NCI-H82 treated with DMSO at 0.1 percent for 48 hours (cell line): ENCODE measurements around the gene NRXN3.

Experiments used
- DNase-seq: peaks from one replicate; lab custom pipeline; 2025; ENCODE audit not compliant: unreplicated experiment; lab: John Stamatoyannopoulos, UW

Gene NRXN3

DNA sequence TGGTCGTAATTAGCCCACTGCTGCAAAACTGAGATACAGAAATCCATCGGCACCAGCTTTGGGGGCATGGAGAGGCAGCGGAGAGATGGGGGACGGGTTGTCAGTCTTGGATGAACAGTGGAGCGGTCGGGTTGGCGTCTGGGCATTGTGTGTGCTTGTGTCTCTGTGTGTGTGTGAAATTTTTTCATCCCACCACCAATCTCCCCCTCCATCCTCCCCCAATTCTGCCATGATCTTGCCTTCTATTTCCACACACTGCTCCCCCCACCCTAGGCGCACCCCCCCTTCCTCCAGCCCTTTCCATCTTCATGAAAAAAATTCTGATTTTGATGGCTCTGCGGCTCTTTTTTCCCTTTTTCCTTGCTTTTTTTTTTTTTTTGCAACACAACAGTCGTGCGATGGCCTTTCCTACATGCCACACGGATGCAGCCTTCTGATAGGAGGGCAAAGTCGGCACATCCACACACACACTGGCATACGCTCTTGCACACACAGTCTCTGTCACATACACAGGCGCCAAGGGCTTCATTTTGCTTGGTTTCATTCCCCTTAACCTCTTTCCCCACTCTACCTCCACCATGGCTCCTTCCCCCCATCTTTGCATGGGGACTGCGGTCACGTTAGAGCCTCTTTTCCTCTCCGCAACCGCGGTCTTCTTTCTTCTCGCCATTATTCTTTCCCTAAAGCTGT is 3.3 kb downstream of the NRXN3 start:
- no peak for DNase-seq

DNA sequence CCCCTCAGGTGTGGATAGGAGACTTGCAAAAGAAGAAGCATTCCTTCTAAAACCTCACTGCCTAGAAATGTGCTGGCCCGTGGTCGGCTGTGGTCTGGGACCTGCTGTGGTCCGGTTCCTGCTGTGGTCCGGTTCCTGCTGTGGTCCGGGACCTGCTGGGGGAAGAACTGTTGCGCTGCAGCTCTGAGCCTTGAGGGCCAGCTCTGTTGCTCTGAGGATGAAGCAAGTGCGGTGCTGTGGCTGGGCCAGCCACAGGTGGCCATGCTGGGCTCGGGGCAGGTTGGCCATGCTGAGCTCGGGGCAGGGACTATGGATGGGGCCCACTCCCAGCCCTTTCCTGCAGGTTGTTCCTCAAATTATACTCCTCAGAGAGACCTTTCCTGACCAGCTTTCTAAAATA is 5.2 kb downstream of the NRXN3 start:
- DNase-seq, result no peak

DNA sequence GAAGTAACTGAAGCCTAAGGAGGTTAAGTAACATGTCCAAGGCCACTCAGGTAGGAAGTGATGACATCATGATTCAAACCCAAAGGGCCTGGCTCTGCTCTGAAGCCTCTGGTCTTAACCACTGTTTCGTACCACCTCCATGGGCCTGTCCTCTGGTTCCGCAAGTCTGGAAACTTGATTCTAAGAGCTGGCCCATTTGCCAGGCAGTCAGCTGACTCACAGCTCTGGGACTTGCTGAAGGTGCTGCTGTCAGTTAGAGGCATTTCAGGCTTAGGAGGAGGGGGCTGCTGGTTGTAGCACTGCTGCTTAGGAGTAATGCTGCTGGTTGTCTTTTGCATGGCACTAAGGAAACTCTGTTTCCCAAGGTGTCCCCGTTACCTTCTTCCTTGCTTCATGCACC is 7.9 kb downstream of the NRXN3 start:
- no peak for DNase-seq

DNA sequence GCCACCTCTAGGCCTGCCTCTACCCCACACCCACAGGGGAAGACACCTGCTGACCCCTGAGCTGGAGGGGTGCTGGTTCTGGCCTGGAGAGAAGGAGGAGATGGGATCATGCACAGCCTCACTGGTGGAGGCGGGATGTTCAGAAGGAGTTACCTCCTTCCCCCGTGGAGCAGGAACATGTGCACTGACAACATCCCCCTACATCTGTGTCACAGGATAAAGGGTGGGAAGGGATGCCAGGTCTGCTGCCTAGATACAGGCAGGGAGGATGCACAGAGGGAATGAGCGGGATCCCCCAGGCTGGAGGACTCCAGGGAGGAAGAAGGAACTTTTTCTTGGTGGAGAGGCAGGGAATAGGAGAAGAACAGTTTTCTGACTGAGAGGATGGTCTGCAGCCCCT is 8.8 kb downstream of the NRXN3 start:
- DNase-seq, result no peak

DNA sequence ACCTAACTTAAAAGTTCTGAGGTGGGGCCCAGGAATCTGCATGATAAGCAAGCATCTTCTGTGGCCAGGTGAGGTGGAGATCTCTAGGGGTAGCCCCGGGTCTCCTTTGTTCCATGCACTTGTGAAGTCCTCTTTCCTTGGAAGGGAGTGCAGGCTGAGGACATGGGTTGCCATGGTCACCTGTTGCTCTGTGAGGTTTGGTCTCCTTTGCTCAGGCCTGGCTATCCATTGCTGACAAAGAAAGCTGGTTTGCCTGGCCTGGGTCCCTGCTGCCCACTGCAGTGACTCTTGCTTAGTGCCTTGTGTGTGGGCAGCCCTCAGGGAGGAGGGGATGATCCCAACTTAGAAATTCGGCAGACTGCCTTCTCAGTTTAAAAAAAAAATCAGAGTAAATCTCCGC is 11.1 kb downstream of the NRXN3 start:
- DNase-seq, result no peak

DNA sequence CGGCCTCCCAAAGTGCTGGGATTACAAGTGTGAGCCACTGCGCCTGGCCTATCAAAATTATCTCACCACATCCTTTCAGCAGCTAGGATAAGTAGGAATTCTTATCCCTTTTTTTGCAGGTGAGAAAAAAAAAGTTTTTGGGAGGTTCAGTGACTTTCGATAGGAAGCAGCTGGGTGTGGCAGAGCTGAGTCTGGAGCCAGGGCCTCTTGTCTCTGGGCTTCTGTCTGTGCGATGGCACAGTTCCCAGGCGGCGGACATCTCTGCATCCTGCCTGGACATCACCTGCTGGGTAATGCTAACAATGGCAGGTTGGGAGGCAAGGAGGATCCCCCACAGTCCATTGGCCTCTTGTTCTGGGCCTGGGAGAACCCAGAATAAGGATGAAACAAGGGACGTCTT is 12.5 kb downstream of the NRXN3 start:
- no peak for DNase-seq

DNA sequence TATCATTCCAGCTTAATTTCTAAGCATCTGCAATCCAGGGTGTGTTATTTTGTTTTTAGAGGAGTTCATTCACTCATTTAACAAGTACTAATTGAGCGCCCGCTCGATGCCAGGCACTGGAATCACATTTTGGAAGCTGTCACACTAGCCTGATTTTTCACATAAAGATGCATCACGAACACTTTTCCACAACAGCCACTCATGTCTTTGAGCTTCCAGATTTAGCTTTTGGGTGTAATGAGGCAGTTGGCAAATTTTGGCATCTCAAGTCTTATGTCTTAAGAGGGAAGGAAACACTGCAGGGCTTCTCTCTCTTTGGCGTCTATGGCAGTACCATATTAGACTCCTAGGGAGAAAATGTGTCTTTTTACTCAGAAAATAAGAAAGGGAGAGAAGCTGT is 14.0 kb downstream of the NRXN3 start:
- DNase-seq, result no peak

DNA sequence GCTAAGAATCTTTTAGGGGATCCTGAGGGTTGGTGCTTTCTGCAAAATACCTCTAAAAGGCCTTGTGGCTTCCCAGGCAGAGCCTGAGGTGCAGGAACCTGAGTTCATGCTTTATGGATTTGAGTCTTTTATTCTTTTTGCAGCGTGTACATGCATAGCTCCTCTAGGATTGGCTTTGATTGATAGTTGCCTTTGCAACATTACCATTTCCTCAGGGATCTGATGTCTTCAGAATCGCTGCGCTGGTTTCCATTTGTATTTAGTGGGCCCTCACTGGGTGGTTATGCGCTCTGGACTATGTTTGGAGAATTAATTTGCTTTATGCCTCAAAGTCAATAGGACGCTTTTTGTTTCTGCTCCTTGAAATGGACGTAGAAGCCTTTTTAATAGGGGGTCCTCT is 16.1 kb downstream of the NRXN3 start:
- no peak for DNase-seq

DNA sequence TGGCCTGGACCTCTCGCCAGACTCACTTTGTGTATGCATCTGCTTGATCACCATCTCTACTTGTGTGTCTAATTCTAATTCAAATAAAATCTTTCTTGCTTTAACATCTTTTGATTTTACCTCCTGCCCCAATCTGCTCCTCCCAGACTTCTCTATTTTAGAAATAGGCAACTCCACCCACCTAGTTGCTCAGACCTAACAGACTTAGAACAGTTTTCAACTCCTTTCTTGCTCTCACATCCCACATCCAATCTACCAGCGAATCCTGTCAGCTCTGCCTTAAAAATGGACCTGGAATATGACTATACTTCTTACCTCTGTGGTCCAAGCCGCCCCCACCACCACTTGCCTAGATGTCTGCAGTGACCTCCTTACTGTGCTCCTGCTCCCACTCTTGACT is 18.7 kb downstream of the NRXN3 start:
- no peak for DNase-seq

DNA sequence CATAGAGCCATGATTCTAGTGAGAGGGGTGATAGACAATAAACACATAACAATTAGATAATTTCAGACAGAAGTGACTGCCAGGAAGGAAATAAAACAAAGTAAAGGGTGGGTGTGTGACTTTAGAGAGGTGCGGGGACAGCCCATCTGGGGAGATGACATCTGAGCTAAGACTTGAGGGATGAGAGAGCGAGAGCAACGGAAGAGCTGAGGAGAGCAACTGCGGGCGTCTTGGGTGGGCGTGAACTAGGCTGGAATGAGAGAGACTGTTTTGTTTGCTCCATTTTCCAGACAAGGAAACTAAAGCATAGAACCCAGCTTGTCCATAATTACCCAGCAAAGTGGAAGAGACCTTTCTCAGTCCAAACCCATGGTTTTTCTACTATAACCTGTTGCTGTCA is 25.3 kb downstream of the NRXN3 start:
- DNase-seq, result no peak

DNA sequence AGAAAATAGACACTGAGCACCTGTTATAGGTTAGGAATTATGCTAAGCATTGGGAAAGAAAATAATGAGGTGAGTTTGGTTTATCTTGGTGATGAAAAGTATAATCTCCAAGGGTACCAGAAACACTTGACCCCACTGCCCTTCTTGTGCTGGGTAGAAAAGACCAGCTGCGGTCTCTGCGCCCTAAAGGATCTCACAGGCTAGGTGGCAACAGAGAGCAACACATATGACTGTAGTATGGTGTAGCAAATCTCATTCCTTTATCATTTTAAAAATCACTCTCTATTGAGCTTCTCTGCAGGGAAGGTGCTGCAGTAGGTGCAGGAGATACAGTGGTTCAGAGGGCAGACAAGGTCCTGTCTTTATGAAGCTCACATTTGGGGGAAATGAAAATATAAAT is 26.1 kb downstream of the NRXN3 start:
- DNase-seq, result no peak

DNA sequence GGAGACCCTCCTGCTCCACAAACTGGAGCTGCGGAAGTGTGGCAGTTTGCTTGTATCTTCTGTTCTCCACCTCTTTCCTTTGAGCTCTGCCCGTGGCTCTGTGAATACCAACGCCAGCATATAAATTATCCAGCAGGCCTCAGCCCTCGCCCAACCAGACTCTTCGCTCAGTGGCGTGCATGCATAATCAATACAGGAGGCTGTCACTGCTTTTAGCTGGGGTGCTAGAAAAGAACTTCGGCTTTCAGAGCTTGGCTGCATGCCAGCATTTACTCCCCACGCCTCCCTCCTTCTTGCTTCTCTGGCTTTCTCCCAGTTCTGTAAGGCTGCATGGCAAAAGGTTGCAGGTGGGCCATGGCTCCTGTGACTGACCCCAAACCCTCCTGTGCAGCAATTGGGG is 26.9 kb downstream of the NRXN3 start:
- DNase-seq, result no peak

DNA sequence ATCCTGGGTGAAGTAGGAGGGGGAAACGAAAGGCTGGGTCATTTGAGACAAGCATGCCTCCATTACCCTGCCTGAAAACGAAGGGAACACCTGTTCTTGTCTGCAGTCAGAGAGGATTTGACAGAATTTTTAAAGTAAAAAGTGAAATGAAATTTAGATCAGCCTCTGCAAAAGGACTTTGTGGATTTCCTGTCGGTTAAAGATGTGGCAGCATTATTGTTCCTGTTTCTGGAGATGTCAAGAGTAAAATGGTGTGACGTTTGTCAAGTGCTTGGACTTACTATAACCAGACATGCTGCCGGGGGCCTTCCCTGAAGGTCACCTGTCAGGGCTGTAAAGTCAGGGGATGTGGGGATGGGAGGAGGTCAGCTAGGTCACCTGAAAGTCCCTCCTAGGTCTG is 32.0 kb downstream of the NRXN3 start:
- no peak for DNase-seq

DNA sequence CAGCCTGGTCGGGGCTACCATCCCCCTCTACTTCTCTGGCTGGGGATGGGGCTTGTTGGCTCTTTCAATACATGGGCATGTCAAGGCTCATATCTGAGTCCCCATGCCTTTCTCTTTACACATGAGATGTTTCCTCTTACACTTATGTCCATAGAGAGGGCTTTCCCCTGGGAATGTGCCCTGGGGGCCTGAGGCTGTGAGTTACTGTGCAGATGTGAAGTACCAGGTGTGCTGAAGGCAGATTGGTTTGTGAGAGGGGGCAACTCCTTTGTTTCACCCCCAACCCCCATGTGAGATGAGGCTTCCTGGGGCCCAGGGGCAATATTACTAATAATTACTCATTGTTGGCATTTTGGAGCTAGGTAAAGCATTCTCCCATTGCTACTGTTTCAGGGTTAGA is 32.8 kb downstream of the NRXN3 start:
- no peak for DNase-seq

DNA sequence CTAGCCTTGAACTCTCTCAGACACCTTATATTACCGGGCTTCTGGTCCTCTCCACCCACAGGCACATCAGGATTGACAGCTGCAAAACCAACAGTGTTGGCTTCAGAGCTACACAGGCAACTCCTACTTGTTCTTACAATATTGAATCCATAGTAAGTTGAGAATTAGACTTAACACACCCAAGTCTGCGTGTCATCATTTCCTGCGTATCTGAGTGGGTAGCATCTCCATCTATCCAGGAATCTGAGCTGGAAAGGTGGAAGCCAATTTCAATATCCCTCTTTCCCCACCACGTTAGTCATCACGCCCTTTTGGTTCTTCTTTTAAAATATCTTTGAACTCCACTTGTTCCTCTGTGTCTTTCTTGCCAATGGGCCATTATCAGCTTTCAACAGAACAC is 37.2 kb downstream of the NRXN3 start:
- DNase-seq, result no peak

DNA sequence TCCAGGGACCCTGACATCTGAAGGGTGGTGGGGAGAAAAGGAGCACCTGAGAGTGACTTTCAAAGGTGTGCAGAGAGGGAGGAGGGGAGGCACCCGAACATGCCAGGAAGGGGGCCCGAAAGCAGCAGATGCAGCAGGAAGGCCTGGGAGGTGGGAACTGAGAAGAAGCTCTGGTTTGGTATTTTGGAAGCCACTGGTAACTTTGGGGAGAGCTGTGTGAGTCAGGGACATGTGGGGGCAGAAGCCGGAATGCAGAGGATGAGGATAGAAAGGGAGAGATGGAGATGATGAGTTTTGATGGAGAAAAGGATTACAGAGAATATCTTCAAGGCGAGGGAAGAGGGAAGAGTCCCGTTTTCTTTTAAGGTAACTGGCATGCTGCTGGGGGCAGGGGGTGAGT is 50.1 kb downstream of the NRXN3 start:
- DNase-seq, result no peak

DNA sequence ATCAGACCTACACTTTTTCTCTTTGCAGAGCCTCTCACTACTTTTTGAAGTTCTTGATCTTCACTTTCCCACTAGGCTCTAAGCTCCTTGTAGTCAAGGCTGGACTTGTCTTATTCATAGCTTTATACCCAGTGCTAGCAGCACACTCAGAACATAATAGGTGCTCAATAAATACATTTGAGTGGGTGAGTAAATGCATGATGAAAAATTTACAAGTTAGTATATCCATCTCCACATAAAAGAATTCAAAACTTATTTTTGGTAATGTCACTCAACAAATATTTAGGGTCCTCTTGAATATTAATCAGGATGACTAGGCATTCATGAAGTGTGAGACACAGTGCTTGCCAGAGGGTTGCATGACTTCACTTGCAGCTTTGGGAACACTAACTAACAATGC is 52.6 kb downstream of the NRXN3 start:
- no peak for DNase-seq

DNA sequence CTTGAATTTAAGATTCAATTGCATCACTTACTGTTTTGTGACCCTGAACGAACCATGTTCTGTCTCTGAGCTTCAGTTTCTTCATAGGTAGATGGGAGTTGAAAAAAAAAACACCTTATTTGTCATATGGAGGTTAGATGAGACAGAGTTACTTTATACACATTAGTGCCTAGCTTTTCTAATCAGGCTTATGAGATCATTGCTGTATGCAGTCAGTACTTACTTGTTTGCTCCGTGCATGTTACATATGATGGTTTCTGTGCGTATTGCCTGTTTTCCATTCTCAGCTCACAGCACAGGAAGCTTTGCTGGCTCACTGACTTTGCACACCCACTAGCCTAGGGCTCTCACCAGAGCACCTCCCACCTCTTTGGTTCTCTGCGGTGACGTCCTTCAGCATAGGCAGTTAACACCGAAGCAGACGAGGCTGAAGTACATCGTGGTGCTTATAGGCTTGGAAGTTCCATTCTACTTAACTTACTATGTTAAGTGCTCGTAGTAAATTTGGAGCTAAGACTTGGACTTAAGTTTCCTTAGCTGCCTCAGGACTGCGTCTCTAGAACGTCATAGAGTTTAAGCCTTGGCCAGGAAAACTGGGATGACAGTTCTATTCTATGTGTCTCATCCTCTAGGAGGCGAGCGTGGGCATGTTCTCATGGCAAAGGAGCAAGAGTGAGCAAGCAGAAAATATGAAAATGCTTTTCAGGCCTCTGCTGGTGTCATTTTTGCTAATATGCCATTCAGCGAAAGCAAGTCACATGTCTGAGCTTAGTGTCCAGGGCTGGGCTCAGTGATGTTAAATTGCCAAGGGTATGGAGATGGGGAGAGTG is 57.3 kb downstream of the NRXN3 start:
- no peak for DNase-seq

DNA sequence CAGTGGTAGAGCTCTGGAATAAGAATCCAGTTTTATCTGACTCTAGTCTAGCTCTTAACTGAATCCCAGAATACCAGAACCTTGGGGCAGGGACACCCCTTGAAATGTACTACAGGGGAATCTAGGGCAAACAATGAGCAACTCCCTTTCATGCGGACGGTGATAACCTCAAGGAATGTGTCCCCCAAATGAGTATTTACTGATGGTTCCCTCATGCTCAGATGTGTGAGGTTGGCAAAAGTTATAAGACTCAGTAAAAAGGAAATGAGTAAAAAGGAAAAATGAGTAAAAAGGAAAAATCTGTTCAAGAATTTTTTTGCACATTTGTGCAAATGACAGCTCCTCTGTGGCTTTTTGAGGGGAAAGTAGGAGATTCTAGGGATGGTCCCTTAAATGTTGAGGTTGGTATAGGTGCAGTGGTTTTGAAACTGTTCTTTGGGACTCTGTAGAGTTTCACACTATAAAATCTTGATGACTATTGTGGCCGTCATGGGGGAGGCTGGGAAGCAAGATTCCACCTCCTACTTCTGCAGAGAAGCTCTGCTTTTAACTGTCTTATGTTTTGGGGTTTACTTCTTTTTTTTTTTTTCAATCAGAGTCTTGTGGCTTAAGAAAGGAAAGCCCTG is 58.6 kb downstream of the NRXN3 start:
- no peak for DNase-seq

DNA sequence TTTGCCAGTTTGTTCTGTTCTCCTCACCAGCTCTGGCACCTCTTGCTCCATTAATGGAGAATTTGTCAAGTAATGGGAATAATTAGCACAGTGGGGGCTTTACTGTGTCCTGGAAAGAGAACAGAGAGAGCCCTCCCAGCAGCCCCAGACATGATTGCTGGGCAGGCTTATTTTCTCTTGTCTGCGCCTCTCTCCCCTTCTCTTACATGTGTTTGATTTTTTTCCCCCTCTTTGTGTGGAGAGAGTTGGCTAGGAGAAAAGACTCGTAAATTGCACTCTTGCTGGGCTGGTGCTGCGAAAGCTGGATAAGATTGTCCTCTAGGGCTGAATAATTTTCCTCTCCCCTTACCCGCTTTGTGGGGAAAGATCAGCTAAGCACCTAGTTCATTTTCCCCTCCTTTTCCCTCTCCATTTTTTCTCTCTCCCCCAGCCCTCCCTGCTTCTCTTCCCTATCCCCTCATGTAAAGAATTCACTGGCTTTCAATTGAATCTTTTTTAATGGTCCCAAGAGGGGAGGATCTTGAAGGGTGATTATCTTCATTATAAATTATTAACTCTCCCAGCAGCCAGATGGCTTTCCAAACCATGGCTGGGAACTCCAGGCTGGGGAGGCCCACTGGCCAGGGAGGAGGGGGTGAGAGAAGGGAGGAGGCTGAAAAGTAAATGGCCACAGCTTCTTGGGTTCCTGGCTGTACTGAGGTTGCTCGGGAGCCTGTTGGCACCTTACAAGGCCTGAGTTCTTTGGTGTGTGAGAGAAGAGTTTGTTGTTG is 62.2 kb downstream of the NRXN3 start:
- peak; percentile 48 for DNase-seq

DNA sequence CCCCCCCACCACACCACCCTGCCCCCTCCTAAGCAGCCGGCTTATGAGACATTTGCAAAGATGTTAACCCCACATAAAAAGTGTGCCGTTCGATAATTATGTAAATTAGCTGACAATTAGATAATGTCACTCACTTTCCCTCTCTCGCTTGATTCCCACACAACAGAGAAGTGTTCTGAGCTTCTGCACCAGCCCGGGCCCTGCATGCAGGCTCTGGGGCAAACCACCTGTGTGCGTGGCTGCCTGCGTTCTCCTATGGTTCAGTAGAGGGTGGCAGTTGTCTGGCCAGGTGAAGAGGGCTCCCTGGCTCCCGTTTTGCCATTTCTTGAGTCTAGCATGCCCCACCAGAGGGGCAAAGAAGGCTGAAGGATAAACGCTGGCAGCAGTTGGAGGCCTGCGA is 68.0 kb downstream of the NRXN3 start:
- no peak for DNase-seq

DNA sequence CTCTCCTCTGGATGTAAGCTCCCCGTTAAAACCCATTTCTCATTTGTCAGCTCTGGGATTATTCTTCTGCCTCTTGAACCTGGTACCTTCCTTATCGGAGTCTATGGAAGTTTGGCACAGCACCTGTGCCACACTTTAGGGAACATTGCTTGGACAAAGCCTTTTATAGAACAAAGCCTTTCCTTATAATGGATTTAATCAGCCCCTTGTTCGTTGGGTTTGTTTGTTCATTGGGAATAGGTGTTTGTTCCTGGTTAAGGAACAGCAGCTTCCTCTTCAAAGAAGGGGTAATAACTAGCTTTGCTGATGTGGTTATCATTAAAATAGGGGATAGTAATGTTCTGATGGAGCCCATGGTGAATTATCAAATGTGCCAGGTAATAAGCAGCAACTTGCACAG is 70.4 kb downstream of the NRXN3 start:
- no peak for DNase-seq
